UCSD-AML1 (cell line): ENCODE data around the gene MYRIP.
"Not testable (repeated sequence)": the region's sequence is repeated elsewhere in the genome, so short reads cannot be mapped to it uniquely, and the experiment has no call there.

Source experiments
- DNase-seq: peaks from one replicate; lab custom pipeline; 2025; ENCODE audit not compliant: unreplicated experiment; lab: John Stamatoyannopoulos, UW

The MYRIP gene

DNA sequence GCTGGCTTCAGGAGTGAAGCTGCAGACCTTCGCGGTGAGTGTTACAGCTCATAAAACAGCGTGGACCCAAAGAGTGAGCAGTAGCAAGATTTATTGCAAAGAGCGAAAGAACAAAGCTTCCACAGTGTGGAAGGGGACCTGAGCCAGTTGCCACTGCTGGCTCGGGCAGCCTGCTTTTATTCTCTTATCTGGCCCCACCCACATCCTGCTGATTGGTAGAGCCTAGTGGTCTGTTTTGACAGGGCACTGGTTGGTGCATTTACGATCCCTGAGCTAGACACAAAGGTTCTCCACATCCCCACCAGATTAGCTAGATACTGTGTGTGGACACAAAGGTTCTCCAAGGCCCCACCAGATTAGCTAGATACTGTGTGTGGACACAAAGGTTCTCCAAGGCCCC is 267.7 kb downstream of the MYRIP start:
- not testable (repeated sequence) for DNase-seq

DNA sequence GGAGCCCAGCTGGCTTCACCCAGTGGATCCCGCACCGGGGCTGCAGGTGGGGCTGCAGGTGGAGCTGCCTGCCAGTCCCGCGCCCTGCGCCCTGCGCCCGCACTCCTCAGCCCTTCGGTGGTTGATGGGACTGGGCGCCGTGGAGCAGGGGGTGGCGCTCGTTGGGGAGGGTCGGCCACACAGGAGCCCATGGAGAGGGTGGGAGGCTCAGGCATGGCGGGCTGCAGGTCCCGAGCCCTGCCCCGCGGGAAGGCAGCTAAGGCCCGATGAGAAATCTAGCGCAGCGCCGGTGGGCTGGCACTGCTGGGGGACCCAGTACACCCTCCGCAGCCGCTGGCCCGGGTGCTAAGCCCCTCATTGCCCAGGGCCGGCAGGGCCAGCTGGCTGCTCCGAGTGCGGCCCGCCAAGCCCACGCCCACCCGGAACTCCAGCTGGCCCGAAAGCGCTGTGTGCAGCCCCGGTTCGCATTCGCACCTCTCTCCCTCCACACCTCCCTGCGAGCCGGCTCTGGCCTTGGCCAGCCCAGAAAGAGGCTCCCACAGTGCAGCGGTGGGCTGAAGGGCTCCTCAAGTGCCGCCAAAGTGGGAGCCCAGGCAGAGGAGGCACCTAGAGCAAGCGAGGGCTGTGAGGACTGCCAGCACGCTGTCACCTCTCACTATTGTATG is 268.6 kb downstream of the MYRIP start:
- not testable (repeated sequence) for DNase-seq

DNA sequence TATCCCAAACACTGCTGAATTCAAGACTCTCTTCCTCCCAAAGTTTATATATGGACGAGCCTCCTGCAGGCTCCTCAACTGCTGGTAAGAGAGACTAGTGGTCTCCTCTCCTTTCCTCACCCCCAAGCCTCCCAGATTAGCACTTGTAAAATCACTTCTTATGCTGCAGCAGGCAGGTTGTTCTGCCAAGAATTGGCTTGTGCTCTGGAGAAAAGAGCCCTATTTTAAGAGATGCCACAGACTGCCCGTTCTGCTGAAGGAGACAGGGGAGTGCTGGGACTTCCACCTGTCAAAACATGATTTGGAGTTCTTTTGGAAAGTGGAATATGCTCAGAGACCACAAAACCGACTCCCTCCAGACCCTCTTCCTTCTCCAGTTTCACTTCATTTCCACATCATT is 269.2 kb downstream of the MYRIP start:
- DNase-seq = no peak

DNA sequence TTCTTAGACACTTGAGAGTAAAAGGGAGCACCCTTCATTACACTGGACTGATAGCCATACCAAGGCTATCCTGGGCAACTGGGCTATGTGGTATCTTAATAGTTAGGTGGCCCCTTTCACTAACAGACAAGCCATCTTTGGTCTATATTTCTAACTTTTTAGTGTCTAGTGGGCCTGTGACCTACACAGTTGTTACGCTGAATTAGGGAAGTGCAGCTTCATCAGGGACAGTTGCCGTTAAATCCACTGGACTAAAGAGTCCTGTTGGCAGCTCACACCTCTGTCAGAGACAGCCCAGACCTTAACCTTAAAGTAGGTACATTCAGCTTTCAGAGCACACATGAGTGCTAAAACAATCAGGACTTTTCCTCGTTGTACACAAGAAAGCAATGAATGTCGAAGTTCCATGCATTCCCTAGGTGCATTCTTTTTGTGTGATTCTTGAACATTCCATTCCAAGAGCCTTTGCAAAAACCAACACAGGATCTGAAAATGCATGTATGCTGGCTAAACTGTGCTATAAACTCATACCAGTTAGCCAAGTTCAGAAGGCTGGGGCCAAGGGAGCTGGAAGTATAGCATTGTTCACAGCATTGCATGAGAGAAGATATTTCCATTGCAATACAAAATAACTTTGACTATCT is 269.9 kb downstream of the MYRIP start:
- no peak for DNase-seq

DNA sequence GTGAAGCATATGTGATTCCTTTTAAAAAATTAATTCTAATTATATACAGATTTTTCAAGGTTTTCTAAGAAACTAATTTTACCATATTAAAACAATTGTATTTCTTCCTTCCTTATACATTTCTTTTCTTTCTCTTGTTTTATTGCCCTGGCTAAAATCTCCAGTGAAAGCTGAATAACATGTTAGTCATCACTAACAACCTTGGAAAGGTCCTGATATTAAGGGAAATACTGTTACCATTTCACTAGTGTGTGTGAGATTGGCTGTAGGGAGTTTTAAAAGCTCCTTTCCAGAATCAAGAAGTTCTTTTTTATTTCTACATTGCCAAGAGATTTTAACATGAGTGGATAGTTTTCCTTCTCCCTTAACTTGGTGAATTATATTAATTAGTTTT is 270.4 kb downstream of the MYRIP start:
- DNase-seq = no peak

DNA sequence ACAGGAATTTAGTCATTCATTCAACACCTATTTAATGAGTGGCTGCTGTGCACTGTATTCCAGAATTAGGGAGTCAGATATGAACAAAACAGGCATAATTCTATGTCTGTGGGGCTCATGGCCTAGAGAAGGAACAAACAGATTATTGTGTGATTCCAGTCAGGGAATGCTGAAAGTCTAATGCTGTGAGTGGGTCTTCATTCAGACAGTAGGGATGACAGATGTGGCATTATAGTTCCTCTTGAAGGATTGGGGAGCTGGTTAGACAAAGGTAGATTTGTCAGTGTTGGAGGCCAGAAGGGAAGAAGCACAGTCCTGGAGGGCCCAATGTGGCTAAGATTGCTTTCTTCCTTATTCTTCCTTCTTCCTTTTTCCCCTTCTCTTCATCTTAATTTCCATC is 273.7 kb downstream of the MYRIP start:
- DNase-seq = no peak

DNA sequence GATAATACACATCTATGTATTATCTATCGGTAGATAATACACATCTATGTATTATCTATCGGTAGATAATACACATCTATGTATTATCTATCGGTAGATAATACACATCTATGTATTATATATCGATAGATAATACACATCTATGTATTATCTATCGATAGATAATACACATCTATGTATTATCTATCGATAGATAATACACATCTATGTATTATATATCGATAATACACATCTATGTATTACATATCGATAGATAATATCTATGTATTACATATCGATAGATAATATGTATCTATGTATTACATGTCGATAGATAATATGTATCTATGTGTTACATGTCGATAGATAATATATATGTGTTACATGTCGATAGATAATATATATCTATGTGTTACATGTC is 275.0 kb downstream of the MYRIP start:
- not testable (repeated sequence) for DNase-seq

DNA sequence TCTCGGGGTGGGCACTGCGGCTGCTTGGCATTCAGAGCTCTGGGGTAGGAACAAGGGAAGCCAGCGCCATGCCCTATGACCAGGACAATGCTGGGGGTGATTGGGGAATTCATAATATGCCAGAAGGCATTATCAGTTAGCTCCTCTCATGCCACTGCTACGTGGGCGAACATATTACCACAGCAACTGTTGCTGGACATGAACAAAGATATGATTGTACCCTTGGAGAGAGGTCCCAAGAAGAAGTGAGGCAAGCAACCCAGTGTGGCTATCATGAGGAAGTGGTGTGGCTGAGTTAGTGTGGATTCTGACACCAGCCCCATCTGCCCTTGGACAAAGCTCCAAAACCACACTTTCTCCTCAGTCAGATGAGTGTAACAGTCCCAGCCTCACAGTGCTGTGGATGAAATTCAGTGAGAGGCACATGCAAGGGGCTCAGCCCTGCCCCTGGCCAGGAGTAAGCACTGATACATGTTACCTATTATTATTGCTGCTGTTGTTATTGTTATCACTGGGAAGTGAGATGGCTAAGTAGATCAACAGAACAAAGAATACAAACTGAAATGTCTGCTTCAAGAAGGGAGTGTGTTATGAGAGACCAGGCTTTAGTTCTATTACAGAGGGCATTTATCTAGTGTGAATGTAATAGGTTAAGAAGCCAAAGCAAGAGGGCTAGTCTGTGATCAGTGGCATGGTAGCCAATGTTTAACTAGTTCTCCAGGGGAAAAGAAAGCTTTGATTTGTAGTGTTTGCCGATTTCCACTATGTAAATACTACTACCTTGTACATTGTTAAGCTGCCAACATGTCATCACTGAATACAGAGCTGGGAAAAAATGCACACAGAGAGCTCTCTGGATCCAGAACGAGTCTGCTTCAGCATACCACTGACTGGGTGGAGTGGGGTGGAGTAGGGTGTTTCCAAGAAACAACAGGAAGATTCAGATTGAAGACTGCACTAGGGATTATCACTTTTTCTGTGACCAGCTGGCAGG is 277.8 kb downstream of the MYRIP start:
- no peak for DNase-seq

DNA sequence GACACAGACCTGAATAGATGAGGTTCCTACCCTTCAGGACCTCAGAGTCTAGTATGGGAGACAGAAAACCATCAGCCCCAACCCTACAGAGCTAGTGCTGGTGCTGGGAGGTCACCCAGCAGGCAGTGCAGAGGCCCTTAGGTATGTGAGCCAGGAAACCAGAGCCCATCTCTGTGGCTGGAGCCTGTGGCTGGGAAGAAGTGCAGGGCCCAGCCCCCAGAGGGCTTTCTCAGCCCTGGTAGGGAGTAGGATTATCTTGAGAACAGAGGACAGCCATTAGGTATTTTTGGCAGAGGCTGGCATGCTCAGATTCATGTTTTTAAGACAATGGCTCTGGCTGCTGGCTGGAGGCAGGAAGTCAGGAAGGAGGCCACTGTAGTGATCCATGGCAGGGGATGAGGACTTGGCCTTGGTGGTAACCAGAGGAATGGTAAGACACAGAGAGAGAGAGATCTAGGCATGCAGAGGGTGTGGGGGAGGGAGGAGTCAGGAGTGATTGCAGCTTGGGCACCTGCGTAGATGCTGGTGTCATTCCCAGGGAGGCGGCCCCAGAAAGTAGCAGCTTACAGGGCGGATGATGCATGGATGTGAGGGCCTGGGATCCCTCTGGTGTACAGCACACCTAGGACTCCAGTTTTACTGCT is 279.2 kb downstream of the MYRIP start:
- DNase-seq = no peak

DNA sequence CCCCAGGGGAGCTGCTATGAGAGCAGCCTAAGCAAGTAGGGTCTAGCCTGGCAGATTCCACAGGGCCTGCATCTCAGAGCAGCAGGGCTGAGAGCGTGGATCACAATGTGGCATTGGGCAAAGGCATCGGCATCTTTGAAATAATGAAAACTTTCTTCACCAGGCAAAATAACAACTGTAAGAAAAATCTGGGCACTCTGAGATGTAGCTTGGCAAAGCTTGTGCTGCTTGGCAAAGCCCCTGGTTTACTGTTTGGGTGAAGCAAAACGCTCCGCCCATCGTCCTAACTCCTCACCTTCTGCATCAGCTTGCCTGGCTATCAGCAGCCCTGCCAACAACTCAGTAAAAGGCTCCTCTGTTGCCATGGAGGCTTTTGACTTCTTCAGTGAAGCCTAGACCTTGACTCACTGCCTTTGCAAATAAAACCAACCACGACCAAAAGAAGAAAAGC is 287.3 kb downstream of the MYRIP start:
- no peak for DNase-seq

DNA sequence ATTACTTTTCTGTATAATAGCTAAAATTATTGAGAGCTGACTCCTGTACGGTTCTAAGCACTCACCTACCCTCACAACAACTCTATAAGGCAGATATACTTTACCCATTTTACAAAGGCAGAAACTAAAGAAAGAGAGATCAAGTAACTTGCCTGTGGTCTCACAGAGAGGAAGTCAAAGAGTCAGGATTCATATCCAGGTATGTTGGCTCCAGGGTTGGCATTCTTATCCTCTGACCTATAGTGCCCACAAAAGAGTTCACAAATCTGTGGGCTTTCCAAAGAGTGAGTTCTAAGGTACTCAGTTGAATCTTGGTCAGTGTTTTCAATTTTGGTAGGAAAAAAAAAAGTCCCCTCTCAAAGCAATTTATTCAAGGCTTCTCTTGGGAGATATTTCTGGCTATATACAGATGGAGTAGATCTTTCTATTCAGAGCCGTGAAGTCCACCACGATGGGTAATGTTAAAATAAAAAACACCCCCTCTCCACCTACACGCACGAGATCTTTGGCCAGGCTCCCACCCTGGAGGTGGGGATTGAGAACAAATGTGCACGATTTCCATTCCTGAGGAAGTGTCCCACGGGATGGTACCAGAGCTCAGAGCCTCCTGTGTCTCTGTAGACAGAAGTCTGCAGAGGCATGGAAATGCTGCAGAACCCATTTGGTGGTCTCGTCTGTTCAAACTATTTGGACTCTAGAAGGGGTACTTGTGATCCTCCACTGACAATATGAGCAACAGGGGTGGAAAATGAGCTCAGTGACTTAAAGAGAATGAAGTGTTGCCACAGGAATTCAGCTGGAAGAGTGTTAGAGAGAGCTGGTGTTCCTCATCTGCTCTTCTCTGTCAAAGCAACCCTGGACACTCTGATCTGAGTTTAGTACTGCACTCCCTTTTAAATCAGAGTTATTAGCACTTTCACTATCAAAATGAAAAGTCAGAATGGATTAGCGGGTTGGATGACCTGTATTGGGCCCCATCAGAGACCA is 288.0 kb downstream of the MYRIP start:
- DNase-seq = no peak

DNA sequence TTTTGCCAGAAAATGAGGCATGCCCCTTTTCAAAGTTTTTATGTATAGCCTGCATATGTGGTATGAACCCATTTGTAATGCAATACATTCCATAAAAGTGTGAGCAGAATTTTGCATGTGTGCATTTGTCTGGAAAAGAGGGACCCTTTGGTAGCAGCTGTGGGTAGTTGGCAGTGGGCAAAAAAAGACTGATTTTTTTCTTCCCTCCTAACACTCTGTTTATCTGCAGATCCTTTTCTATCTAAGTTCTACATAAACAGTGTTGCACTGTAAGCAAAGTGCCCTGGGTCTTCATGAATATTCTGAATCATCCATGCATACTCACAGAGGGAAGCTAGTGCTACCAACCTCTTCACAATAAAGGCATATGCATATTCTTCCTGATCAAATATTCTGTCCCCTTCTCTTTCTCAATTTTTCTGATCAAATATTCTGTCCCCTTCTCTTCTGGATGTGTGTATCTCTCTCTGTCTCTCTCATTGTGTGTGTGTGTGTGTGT is 288.9 kb downstream of the MYRIP start:
- DNase-seq = no peak

DNA sequence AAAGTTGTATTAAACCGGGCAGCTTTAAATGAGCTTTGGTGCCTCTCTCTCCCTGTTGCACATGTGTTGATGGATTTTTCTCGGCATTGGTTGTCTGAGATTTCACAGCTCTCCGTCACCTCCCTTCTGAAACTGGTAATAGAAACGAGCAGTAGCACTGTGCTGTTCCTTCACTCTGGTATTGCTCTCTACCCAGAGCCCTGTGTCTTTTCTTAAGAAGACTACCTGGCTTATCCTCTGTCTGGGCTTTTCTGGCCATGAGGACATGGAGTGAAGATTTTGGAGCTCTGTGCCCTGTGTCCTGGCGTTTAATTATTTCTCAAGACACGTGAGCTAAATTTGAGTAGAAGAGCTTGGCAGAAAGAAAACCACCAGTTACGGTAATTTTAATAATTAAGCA is 290.5 kb downstream of the MYRIP start:
- no peak for DNase-seq

DNA sequence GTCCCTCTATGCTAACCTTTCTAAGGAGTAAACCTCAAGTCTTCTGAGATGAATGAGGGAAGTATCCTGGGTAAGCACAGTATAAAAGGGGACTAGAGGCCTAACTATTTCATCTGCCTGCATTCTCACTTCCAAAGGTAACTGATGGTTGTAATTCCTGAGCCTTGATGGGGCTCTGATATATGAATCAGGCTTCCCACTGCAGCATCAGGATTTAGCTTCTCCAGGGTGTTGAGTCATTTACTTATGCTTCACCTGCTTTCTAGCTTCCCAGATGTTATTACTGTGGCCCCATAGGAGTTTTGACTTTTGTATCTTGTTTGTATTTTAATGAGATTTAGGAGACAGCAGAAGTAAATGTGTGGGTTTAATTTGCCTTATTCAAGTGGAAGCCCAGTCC is 292.8 kb downstream of the MYRIP start:
- DNase-seq = no peak

DNA sequence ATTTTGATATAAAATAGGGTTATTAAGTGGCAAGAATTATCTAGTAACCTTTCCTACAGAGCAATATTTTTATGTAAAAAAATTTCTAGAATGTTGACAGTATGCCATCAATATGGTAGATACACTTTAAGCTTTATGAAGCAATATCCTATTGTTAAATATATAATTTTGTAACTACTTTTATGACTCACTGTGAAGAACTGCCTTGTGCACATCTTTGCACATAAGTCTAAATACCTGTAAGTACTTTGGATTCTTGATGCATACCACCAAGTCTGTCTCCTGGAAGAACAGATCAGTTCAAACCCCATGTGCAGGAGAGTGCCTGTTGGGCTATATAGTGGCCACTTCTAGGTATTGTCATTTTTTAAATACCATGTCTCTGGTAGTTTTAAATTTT is 294.4 kb downstream of the MYRIP start:
- DNase-seq = no peak

DNA sequence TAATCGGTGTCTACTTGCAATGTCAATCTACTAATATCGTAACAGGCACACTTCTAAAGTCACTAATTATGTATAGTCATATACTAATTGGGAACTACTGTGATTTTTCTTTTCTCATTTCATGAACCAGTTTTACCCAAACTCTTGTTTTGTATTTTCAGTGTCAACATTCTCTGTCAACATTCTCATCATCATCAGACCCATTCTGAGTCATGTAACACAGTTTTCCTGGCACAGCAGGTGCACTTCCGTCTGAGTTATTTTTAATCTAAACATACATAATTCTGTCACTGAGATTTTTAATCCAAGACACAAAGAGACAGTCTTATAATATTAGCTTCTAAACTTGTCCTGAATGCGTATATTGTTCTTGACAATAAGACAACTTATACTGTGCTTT is 295.0 kb downstream of the MYRIP start:
- DNase-seq = no peak

DNA sequence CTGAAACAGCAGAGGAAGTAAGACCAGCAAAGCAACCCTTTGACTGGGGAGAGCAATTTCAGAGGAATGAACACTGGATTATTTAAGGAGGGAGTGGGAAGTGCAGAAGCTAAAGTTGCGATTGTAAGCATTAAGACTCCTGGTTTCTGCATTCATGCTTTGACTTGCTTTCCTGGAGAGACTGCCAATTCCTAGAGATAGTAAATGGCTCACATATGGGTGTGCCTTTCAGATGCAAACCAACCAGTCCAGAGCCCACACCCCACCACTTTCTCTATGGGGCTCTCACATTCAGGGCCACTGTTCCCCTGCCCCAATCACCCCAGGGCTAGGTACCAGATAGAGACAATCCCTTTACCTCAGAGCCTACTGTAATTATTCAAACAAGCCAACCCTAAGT is 299.2 kb downstream of the MYRIP start:
- no peak for DNase-seq

DNA sequence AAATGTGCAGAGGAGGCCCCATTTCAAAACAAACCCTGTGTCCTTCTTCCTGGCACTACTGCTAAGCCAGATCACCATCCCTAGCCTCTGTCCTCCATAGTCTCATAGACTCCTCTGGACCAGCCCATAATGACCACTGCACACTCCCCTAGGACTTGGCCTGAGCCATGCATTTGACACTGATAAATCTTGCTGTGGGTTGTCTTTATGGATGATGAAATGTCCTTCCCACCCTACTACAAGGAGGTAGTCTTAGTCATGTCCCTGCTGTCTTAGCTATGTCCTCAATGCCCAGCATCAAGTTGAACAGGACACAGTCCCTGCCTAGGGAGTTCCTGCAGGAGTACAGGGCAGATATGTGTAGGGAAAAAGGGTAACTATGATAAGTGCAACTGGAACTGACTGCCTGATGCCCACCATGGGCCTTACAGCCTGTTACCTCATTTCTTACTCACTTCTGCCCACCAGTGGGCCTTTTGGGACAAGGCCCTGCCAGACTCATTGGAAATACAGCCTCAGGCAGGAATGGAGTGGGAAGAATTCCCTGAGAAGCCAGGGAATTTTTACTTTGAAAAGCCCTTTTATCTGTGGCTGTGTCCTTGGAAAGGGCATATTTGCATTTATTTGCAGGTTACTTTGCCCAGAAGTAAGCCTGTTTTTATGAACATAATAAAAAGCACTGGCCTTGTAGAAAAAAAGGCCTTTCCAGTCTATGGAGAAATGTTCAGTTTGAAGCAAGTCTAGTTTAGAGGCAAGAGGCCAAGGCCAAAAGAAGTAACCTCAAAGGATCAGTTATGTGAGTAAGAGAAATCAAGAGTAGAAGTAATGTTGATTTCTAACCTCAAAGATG is 300.5 kb downstream of the MYRIP start:
- no peak for DNase-seq
